HepG2 (cell line): ENCODE measurements around the gene MPO.

Experiments used
- LRRFIP1 ChIP-seq: sonication (generic); formaldehyde crosslinking; conservative IDR thresholded peaks from 2 replicates; pipeline ENCODE4 v1.4.0; 2020; ENCODE audit warnings: missing genetic modification reagents
- MAX ChIP-seq: IDR thresholded peaks from 2 replicates; pipeline ENCODE4 v1.6.1; 2012; ENCODE audit warnings: inconsistent platforms
- ZNF407 ChIP-seq: sonication (generic); formaldehyde crosslinking; IDR thresholded peaks from one replicate; pipeline ENCODE4 v1.5.1; 2020; ENCODE audit warnings: mild to moderate bottlenecking, missing genetic modification reagents; ENCODE audit errors: not compliant biosample characterization

GRCh38 chr17:58238147-58238634 lies 42.5 kb downstream of the MPO start, which contains the start of gene LPO:
- TF ChIP-seq LRRFIP1 (CRISPR knock-in tag) (no peak), ZNF407 (no peak), MAX (no peak)
